HG02610 (cell line): ENCODE data around the gene EVC.

Experiments
- ATAC-seq: cut with Tn5 transposase; IDR thresholded peaks from one replicate; pipeline ENCODE4 v1.9.1; 2021; ENCODE audit warnings: mild to moderate bottlenecking, moderate library complexity; ENCODE audit not compliant: unreplicated experiment

EVC gene

DNA sequence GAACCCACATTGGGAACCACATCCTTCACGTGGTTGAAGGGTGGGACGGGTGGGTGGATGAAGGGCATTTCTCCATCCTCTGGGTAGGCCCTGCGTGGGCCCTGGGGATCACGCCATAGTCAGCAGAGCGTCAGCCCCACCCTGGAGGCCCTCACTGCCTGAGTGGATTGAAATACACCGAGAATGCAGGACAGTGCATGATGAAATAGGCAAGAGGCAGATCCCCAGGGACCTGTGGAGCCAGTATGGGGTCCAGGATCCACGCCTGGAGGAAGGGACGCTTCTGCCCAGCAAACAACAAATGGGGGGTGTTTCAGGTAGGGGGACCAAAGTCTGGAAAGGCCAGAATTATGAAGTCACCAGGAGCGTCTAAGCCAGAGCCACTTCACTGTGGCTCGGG is 19.4 kb downstream of the EVC start:
- no peak for ATAC-seq

DNA sequence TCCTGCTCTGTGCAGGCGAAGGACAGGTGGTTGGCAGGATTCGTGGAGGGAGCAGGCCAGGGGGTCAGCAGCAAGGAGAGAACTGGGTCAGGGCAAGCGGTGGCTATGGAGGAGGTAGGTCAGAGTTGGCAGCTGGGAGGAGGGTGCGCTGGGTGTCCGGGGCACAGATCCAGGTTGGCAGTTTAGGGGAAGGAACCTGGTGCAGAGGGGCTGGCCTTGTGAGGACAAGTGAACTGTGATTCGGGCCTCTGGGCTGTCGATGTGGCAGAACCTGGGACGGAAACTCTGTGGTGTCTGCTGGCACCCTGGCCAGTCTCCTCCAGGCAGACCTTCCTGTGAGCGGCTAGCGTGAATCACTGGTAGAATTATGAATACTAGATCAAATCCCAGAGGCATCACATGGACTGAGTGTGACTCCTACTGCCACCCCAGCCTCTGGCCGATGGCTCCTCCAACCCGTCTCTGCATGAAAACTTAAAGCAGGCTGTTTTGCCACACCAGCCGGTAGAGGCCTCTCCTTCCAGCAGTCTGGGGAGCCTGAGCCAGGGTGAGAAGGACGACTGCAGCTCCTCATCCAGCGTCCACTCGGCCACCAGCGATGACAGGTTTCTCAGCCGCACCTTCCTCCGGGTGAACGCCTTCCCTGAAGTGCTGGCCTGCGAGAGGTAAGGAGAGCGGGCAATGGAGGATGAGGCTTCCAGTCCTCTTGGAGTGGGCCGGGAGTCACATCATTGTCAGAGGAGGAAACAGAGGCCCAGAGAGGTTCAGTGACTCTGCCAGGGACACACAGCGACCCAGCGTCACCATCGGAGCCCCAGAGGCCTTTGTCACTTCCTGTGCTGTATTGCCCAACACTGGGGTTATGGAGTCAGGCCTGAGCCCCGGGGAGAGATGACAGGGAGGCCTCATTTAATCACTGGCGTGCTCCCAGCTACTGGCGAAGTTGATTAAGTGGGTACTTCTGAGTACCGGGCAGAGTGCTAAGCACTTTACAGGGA is 20.3 kb downstream of the EVC start:
- no peak for ATAC-seq

DNA sequence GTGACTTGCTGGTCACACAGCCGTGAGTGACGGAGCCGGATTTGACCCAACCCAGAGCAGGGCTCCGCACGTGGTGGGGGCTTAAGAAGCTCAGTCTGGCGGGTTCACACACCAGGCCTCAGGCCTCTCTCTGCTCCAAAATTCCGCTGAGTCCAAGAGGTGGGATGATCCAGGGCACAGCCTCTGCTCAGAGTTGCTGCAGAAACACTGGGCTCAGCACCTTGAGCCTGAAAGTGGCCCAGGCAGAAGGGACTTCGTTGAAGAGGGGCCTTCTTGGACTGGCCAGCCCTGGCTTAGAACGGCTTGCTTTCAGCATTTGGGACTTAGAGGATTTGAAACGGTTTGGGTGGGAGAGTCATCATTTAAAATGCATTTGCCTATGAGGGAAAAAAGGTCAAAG is 21.2 kb downstream of the EVC start:
- no peak for ATAC-seq

DNA sequence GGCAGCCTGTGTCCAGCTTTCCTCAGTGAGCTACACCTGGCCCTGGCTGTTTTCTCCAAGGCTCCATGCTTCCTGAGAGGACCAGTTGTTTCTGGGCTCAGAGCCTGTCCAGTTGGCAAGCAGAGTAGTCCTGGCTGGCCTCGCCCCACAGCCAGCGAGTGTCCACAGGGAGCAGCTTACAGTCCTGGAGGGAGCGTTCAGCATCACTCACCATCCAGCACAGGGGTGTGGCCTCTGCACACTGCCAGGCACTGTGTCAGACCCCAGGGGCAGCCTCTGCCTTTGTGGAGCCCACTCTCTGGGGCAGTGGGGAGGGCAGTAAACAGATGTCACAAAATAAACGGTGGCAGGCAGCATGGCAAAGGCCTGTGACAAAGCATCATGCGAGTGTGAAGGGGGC is 23.9 kb downstream of the EVC start:
- no peak for ATAC-seq

DNA sequence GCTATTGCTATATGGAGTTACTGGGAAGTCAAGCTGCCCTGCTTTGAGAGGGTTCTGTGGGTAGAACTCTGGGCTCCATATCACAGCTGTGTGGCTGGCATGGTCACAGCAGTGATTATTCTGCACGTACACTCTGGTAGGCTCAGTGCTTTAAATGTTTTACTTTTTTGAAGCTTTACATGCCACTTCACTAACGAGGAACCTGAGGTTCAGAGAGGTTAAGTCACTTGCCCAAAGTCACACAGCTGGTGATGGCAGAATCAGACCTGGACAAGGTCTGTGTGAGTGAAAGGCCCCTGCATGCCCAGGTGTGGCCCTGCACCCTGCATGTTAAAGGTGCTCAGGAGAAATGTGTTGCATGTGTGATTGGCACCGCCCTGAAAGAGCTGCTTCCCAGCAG is 24.5 kb downstream of the EVC start:
- ATAC-seq: no peak

DNA sequence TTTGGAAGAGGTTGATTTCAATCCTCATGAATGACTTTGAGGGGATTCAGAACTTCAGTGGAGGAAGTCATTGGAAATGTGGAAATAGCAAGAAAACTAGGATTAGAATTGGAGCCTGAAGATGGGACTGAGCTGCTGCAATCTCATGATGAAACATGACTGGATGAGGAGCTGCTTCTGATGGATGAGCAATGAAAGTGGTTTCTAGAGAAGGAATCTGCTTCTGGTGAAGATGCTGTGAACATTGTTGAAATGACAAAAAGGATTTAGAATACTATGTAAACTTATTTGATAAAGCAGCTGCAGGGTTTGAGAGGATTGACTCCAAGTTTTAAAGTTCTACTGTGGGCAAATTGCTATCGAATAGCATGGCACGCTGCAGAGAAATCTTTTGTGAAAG is 27.1 kb downstream of the EVC start:
- no peak for ATAC-seq

DNA sequence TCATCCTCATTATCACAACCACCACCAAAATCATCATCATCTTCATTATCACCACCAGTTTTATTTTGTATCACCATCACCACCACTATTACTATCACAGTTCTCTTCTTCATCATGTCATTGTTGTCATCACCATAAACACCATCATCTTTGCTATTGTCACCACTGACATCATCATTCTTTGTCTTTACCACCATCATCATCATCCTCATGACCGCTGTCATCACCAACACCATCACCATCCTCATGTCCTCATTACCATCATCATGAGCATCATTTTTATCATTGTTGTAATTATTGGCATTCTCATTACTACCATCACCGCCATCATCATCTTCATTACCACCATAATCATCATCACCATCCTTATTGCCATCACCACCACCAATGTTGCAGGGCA is 31.4 kb downstream of the EVC start:
- ATAC-seq: no peak

DNA sequence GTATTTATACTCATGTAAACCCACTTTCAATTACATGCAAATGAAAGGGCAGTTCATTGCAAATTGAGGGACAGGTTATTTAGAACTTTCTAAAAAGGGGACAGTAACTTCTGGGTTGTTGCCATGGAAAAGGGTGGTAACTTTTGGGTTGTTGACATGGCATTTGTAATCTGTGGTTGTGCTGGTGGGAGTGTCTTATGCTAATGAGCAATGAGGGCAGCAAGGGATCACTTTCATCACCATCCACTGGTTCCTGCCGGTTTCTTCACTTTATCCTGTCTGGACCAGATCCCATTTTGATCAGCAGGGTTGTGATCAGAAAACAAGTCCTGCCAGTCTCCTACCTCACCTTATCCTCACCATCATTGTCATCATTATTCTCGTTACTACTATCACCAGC is 32.0 kb downstream of the EVC start:
- no peak for ATAC-seq

DNA sequence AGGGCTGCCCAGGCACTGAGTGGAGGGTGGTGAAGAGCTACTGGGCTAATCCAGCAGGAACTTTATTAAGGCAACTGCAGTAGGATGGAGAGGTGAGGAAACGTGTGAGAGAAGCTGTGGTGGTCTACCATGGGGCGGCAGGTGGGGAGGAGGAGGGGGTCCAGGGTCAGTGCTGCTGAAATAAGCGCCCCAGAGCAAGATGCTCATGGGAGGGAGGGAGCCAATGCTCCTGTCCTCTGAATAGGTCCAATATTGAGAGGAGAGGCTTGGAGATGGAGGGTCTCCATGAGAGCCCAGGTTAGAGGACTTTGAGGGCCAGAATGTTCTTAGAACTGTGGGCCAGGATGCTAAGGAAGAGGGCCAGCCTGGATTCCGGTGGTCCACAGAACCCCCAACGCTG is 35.2 kb downstream of the EVC start:
- no peak for ATAC-seq

DNA sequence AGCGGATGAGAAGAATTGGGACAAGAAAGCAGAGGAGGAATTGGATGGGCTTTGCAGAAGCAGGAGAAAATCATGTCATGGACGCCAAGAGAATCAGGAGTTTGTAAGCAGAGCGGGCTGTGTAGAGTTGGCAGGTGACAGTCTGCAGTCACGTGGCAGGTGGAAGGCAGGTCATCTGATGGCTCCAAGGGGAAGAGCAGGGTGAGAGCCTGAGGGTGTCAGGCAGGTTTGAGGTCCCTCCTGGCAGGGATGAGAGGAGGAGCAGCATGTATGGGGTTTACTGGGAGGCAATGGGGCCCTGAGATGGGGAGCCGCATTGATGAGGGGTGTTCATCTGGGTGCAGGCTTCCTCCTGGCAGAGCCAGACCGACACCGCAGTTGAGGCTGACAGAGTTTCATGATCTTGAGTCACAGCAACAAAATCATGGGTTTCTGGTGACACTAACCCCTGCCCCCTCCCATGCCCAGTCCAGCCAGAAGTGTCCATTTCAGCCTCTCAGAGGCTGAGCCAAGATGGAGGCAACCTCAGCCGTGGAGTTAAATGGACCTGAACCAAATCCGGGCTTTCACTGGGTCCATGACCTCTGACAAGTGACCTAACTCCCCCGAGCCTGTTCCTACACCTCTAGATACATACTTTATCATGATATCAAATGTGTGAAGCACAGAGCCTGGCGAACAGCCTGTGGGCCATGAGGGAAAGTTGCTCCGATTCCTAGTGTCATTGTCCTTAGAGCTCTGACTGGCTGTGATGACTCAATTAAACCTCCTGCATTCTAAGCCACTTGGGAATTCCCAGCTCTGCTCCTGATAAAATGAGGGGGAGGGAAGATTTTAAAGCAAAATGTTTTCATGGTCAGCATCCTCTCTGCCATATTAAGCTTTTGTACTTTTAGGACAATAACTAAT is 36.1 kb downstream of the EVC start:
- no peak for ATAC-seq

DNA sequence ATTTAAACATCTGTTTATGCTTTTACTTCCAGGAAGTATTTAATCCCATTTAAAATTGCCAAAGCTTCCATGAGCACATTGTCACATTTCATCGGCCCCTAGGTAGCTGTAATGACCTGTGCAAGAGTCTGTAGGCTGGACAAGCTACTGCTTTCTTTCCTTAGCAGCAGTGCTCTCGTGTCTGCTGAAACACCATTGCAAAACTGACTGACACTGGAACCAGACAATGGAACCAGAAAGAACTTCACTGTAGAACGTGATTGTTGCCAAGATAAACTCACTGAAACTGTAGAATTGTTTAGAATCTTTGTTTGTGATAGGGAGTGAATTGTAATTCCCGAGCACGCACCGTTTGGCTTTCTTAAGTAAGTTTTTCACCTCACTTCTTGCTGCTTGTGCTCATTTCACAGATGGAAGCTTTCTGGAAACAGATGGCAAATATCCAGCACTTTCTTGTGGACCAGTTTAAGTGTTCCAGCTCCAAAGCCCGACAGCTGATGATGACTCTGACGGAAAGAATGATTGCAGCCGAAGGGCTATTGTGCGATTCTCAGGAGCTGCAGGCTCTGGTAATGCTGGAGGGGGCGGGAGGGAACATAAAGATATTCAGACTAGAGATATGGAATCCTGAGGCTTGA is 36.9 kb downstream of the EVC start:
- no peak for ATAC-seq

DNA sequence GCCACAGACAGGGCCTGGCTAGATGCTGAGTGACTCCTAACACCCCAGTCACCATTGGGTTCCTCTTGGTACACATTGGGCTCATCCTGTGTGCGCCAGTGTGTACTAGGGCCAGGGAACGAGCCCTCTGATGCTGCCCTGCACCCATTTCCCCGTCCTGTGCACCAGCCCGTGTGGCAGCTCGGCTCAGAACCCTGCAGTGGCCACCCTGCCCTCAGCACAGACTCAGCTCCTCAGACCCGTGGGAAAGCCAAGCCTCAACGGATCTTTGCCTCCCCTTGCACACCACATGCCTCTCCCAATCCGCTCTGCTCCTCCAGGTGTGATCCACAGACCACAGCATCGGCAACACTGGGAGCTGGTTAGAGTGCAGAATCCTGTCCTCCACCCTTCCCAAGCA is 38.6 kb downstream of the EVC start:
- ATAC-seq: no peak

DNA sequence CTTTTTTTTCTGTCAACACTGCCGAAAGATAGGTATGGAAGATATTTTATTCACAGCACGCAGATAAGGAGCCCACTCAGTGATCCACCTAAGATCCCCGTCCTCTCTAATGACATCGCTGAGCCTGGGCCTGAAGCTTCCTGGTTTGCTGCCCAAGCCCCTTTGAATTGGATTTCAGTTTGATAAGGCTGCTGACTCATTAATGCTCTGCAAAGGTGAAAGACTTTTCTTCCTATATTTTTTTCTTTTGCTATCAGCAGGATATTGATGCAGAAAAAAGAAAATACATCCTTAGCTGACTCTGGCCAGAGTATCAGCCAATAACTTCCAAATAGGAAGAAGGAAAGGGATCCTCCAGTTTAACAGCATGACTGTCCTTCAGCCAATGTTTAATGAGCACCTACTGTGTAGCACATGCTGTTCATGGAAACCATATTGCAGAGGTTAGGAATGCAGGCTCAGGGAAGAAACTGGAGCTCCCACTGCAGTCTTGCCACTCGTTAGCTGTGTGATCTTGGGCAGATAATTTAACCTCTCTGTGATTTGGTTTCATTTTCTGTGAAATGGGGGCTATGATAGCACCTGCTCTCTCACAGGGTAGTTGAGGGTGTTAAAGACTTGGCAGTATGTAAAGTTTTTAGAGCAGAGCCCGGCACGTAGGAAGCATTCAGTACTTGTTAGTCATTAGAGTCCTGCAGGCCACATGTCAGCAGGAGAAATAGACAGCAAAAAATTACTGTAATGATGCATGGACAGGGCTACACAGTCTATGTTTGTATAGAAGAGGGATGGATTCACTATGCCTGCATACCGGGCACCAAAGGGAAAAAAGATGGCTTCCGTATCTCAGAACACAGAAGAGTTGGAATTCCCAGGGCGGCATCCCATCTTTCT is 39.3 kb downstream of the EVC start:
- ATAC-seq: no peak

DNA sequence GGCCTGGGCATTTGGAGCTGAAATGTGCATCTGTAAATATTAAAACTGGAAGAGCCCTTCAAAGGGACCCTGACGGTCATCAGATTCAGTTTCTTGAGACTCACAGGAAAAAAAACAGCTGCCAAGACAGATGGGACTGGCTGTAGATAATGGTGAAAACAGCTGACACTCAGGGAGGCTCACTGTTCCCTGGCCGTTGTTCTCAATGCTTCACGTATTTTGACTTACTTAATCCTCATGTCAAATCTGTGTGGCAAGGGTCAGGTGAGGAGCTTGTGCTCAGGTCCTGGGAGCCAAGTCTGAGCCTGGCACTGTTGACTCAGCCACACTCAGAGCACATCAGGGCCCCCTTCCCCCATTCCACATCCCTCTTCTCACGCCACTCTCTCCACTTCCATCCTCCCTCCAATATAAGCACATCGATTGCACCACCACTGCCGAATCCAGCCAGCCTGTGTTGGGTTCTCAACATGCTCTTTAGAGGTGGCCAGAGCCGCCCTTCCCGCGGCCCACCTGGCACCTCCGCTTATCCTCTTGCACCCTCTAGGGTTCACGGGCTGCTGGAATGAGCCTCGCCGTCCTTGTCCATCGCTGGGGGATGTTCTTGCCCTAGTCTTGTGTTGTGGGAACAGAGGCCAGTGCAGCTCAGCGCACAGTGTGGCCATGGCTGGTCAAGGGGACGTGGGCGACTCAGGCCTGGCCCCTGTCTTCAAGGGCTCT is 40.1 kb downstream of the EVC start:
- no peak for ATAC-seq

DNA sequence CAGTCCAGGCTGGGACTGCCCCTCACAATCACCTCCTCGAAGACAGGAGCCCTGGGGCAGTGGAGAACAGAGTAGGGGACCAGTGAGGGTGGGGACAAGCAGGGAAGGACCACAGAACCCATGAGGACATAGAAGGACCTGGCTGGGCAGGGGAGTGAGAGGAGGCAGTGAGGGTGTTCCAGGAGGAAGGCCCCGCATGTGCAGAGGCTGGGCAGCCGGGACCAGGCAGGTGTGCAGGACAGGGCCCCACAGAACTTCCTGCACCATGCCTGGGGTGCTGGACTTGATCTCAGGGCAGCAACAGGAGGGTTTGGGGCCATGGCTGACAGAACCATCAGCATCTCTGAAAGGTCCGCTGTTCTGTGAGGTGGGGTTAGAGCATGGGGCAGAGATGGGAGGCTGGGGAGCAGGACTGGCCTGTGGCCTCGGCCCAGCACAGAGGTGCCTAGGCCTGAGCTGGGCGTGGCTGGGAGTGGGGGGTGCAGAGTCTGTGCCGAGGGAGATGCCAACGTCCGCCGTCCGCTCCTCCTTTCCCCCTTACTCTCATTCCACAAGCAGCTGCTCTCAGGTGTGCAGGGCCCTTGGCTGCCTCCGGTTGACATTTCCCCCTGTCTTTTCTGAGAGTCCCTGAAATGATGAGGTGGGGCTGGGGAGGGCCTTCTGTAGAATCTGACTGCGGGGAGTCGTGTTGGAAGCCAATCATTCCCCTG is 40.8 kb downstream of the EVC start:
- ATAC-seq: no peak

DNA sequence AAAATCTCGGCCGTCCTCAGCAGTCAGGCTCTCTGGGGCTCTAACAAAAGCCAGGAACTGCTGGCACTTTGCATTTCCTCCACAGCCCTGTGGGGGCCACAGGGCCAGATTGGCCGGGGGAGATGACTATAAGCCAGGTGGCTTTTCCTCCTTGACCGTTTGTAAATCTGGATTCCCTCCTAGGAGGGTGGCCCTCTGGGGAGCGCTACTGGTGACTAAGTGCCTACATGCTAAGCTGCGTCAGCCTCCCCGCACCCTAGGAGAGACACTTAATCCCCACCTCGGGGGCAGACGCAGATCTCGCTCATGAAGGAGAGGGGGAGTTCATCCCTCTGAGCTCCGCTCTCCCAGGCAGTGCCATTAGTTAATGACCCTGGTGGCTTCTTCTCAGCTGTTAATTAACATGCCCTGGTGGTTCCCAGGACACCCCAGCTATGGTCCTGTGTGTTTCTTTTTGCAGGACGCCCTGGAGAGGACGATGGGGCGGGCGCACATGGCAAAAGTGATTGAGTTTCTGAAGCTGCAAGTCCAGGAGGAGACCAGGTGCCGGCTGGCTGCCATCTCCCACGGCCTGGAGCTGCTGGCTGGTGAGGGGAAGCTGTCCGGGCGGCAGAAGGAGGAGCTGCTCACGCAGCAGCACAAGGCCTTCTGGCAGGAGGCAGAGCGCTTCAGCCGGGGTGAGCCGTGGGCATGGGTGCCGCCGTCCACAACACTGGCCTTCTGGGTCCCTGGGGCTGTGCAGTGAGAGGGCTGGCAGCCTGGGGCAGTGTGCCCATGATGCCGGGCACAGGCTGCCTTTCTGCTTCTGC is 41.6 kb downstream of the EVC start:
- no peak for ATAC-seq

DNA sequence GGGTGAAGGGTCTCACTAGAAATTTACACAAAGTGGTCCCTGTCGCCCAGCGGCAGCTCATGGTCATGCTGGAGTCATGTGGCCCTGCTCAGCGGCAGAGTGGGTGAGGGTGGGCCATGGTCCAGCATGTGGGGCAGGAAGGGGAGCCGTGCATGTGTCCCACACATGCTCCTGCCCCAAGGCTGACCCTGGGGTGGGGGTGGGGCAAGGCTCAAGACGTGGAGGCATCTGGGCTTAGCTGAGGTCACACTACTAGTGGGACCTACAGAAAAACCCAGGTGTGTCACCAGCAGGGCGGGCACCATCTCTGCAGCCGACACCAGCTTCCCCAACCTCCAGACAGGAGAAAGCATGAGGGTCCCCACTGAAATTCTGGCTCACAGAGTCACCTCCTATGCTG is 42.4 kb downstream of the EVC start:
- no peak for ATAC-seq
